Activated B cell treated with CpG ODN at 0.5 μM for 24 hours (primary cell): ENCODE data around the gene LSM14A. TPM values are rescaled to one million over a fixed set of nuclear protein-coding genes. Genes with fewer than 3 reads are reported as not detected.
"Not testable (repeated sequence)": the region's sequence is repeated elsewhere in the genome, so short reads cannot be mapped to it uniquely, and the experiment has no call there.

ENCODE experiments used
- ATAC-seq: fragments of 200-7000 bp; cut with Tn5 transposase; one replicate; pipeline ENCODE4 v1.10.0; 2021; ENCODE audit warnings: low read depth, mild to moderate bottlenecking, moderate library complexity
- CTCF ChIA-PET: fragments of 350-600 bp; sonication (Branson Sonifier 250); formaldehyde crosslinking; loops from one replicate; lab custom pipeline; 2021; ENCODE audit warnings: antibody characterized with exemption; lab: Charles Lee
- POLR2A ChIA-PET: fragments of 350-600 bp; sonication (Branson Sonifier 250); formaldehyde crosslinking; loops from one replicate; lab custom pipeline; 2021; ENCODE audit warnings: antibody characterized with exemption; lab: Charles Lee
- DNase-seq: peaks from one replicate; pipeline ENCODE4 v3.0.0; 2022
- H3K27ac Mint-ChIP-seq: one replicate; pipeline ENCODE4 v1.8.0; 2020; ENCODE audit warnings: mixed read lengths
- H3K27me3 Mint-ChIP-seq: one replicate; pipeline ENCODE4 v1.8.0; 2021; ENCODE audit warnings: mixed read lengths
- H3K36me3 Mint-ChIP-seq: one replicate; pipeline ENCODE4 v1.8.0; 2021; ENCODE audit warnings: low read depth, mixed read lengths
- H3K4me1 Mint-ChIP-seq: one replicate; pipeline ENCODE4 v1.8.0; 2021; ENCODE audit warnings: mixed read lengths
- H3K4me3 Mint-ChIP-seq: one replicate; pipeline ENCODE4 v1.8.0; 2020; ENCODE audit warnings: mild to moderate bottlenecking, mixed read lengths
- H3K9me3 Mint-ChIP-seq: one replicate; pipeline ENCODE4 v1.8.0; 2020; ENCODE audit warnings: mixed read lengths
- intact Hi-C: fragments of 100-400 bp; cut with micrococcal nuclease; formaldehyde crosslinking; loops from one replicate; pipeline ENCODE4 v1.15.1; 2024
- total RNA-seq: library from RNA; stranded (reverse); gene quantifications from 2 replicates; pipeline ENCODE4 v1.2.3, GENCODE V29; 2022
- TF ChIP-seq, protein P1 (sequence below): fragments of 200-600 bp; IDR thresholded peaks from one replicate; pipeline ENCODE4 v1.8.0; 2022; ENCODE audit warnings: antibody characterized with exemption, mild to moderate bottlenecking

The LSM14A gene
- total RNA-seq, 1 donor from 2014 or later: 136 TPM

DNA sequence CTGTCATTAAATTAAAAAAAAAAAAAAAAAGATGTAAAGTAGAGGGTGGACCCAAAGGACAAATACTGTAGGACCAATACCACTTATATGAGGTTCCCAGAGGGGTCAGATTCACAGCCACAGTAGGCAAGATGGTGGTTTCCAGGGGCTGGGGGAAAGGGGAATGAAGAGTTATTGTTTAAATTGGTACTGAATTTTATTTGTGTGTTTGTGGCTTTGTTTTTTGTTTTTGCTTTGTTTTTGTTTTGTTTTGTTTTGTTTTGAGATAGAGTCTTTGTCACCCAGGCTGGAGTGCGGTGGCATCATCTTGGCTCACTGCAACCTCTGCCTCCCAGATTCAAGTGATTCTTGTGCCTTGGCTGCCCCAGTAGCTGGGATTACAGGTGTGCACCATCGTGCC, 17.9 kb upstream of the LSM14A start:
- TF ChIP-seq, protein P1, sequence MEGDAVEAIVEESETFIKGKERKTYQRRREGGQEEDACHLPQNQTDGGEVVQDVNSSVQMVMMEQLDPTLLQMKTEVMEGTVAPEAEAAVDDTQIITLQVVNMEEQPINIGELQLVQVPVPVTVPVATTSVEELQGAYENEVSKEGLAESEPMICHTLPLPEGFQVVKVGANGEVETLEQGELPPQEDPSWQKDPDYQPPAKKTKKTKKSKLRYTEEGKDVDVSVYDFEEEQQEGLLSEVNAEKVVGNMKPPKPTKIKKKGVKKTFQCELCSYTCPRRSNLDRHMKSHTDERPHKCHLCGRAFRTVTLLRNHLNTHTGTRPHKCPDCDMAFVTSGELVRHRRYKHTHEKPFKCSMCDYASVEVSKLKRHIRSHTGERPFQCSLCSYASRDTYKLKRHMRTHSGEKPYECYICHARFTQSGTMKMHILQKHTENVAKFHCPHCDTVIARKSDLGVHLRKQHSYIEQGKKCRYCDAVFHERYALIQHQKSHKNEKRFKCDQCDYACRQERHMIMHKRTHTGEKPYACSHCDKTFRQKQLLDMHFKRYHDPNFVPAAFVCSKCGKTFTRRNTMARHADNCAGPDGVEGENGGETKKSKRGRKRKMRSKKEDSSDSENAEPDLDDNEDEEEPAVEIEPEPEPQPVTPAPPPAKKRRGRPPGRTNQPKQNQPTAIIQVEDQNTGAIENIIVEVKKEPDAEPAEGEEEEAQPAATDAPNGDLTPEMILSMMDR: no peak
- no peak overlapping the region for H3K4me3 Mint-ChIP-seq
- intact Hi-C loops: no loop called here
- H3K27me3 Mint-ChIP-seq: no peaks in the 10 kb centered on the region
- no peaks in the 10 kb centered on the region for H3K36me3 Mint-ChIP-seq
- no peaks in the 10 kb centered on the region for H3K4me1 Mint-ChIP-seq
- no peak overlapping the region for H3K27ac Mint-ChIP-seq
- POLR2A ChIA-PET: interaction anchor here (0.6 kb wide), 1 partner anchor 11 kb away, joined by 3 read pairs; no protein-coding TSS in a partner anchor
- CTCF ChIA-PET: no interaction called here
- ATAC-seq: no peak
- no peaks in the 10 kb centered on the region for H3K9me3 Mint-ChIP-seq
- no peak for DNase-seq

DNA sequence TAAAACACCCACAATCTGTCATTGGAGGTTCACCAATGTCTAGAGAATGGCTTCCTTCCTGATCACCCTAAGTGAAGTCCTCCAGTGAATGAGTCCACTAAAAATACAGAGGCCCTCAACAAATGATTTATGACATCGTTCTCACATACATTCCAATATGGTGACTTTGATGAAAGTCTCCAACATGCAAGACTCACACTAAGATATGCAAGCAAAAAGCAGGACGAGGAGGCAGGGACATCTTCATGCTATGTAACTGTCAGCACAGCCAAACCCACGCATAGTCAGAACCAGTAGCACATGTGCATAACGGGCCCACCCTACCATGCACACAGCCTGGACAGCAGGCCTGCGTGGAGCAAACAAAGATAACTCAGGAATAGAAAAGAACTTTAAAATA, 16.6 kb upstream of the LSM14A start:
- Mint-ChIP-seq H3K27me3 (no peaks in the 10 kb centered on the region), H3K4me1 (no peaks in the 10 kb centered on the region), H3K9me3 (no peaks in the 10 kb centered on the region), H3K4me3 (no peak overlapping the region), H3K27ac (no peak overlapping the region), H3K36me3 (no peaks in the 10 kb centered on the region)
- ChIA-PET POLR2A (no interaction called here), CTCF (no interaction called here)
- no peak for DNase-seq
- TF ChIP-seq, protein P1: no peak
- intact Hi-C loops: no loop called here
- ATAC-seq: no peak

DNA sequence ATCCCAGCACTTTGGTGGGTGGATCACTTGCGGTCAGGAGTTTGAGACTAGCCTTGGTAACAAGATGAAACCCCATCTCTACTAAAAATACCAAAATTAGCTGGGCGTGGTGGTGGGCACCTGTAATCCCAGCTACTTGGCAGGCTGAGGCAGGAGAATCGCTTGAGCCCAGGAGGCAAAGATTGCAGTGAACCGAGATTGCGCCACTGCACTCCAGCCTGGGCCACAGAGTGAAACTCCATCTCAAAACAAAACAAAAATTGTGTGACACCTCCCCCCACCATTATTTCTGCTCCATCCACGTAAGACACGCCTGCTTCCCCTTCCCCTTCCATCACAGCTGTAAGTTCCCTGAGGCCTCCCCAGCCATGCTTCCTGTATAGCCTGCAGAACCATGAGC, 13.3 kb upstream of the LSM14A start:
- CTCF ChIA-PET, intact Hi-C loops: not testable (repeated sequence)

DNA sequence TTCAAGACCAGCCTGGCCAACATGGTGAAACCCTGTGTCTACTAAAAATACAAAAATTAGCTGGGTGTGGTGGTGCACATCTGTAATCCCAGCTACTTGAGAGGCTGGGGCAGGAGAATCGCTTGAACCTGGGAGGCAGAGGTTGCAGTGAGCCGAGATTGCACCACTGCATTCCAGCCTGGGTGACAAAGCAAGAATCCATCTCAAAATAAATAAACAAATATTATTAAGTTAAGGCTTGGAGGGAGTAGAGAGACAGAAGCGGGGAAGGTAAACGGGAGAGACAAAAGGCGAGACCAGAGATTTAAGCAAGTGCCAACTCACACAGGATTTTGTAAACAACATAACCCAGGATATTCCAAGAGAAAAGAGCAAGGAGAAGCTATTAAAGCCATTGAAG, 12.8 kb upstream of the LSM14A start:
- DNase-seq, H3K4me3 Mint-ChIP-seq, H3K9me3 Mint-ChIP-seq, H3K27ac Mint-ChIP-seq, H3K27me3 Mint-ChIP-seq, POLR2A ChIA-PET, ATAC-seq, intact Hi-C loops, H3K4me1 Mint-ChIP-seq, H3K36me3 Mint-ChIP-seq, CTCF ChIA-PET: not testable (repeated sequence)

More for the DNA sequence above, 13.3 kb upstream of the LSM14A start:
- H3K36me3 Mint-ChIP-seq, H3K27ac Mint-ChIP-seq, H3K9me3 Mint-ChIP-seq, POLR2A ChIA-PET, ATAC-seq, DNase-seq, H3K4me1 Mint-ChIP-seq, H3K27me3 Mint-ChIP-seq, H3K4me3 Mint-ChIP-seq: not testable (repeated sequence)

DNA sequence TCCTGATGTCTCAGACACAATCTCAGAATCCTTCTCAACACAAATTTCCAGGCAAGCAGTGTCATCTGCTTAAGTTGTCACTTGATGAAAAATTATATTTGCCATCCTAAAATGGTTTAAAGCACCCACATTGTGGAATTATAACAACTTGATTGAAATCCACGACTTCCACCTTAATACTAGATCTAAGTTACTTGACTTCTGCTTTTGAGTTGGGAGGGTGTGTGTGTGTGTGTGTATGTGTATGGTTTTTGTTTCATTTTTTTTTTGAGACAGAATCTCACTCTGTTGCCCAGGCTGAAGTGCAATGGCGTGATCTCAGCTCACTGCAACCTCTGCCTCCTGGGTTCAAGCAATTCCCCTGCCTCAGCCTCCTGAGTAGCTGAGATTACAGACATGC, 10.4 kb upstream of the LSM14A start:
- H3K27me3 Mint-ChIP-seq, DNase-seq, ATAC-seq, intact Hi-C loops, H3K4me3 Mint-ChIP-seq, H3K4me1 Mint-ChIP-seq, H3K27ac Mint-ChIP-seq, H3K36me3 Mint-ChIP-seq, H3K9me3 Mint-ChIP-seq: not testable (repeated sequence)
- ChIA-PET POLR2A (interaction anchor here (0.6 to 1.2 kb wide), 2 partner anchors 10 kb away, joined by 3 to 6 read pairs; no protein-coding TSS in a partner anchor), CTCF (interaction anchor here (1.0 kb wide), 1 partner anchor 58 kb away, joined by 3 read pairs; no protein-coding TSS in a partner anchor)

DNA sequence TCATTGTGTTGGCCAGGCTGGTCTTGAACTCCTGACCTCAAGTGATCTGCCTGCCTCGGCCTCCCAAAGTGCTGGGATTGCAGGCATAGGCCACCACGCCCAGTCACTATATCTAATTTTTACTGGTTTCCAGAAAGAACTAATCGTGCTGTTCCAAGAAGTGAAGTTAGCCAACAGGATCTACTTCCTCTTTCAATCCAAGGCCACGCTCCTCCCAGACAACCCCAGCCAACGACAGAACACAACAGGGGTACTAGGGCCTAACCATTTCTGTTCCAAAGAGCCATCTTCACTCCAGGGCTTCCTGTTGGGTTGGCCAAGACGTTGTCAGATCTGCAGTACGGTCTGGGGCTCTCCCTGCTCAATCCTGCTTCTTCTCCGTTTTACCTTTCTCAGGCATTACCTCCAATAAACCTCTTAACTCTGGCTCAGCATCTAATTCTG, 7.0 kb upstream of the LSM14A start:
- TF ChIP-seq, protein P1: no peak
- no peaks in the 10 kb centered on the region for H3K36me3 Mint-ChIP-seq
- DNase-seq (no peak), ATAC-seq (no peak)
- H3K4me3 Mint-ChIP-seq: no peak overlapping the region
- POLR2A ChIA-PET: no interaction called here
- peaks cover 11% of the 10 kb centered on the region for H3K4me1 Mint-ChIP-seq
- no peak overlapping the region for H3K27ac Mint-ChIP-seq
- CTCF ChIA-PET: no interaction called here
- no peaks in the 10 kb centered on the region for H3K9me3 Mint-ChIP-seq
- H3K27me3 Mint-ChIP-seq: no peaks in the 10 kb centered on the region
- intact Hi-C loops: no loop called here

DNA sequence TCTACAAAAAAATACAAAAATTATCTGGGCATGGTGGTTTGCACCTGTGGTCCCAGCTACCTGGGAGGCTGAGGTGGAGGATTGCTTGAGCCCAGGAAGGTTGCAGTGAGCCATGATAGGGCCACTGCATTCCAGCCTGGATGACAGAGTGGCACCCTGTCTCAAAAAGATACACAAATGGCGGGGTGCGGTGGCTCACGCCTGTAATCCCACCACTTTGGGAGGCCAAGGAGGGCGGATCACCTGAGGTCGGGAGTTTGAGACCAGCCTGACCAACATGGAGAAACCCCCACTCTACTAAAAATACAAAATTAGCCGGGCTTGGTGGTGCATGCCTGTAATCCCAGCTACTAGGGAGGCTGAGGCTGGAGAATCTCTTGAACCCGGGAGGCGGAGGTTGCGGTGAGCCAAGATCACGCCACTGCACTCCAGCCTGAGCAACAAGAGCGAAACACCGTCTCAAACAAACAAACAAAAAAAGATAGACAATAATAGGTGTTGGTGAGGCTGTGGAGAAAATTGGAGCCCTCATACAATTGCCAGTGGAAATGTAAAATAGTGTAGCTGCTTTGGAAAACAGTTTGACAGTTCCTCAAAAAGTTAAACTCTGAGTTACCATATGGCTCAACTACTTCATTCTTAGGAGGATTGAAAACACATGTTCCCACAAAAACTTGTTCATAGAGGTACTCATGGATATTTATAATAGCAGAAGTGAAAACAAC, 2.7 kb upstream of the LSM14A start:
- CTCF ChIA-PET: interaction anchor here (1.0 to 1.5 kb wide), 2 partner anchors 50 to 391 kb away, joined by 3 read pairs; no protein-coding TSS in a partner anchor

More for the DNA sequence above, 2.7 kb upstream of the LSM14A start:
- intact Hi-C loops: loop anchor here (5.0 kb wide), 1 partner anchor 797 kb away; the partner anchor contains the start of gene CEBPG
- POLR2A ChIA-PET: interaction anchor here (2.1 to 3.0 kb wide), 2 partner anchors 35 to 100 kb away, joined by 13 to 28 read pairs; no protein-coding TSS in a partner anchor
- peaks cover 18% of the 10 kb centered on the region for H3K36me3 Mint-ChIP-seq
- H3K27ac Mint-ChIP-seq: peak overlapping the region; percentile 96
- not testable (repeated sequence) for ATAC-seq, DNase-seq, H3K9me3 Mint-ChIP-seq, H3K4me3 Mint-ChIP-seq, H3K27me3 Mint-ChIP-seq
- H3K4me1 Mint-ChIP-seq: peaks cover 33% of the 10 kb centered on the region
